SK-N-SH (cell line): ENCODE data around the gene KDM2A. TPM values are rescaled to one million over a fixed set of nuclear protein-coding genes. Genes with fewer than 3 reads are reported as not detected.

Experiments
- CTCF ChIA-PET: fragments of 300-600, 350-600 bp; formaldehyde crosslinking; extraction: SDS; loops from one replicate; lab custom pipeline; 2021; lab: Yijun Ruan, JAX
- POLR2A ChIA-PET: fragments of 350-600 bp; sonication (Branson Sonifier 250); formaldehyde crosslinking; extraction: SDS; loops from one replicate; lab custom pipeline; 2020; ENCODE audit warnings: antibody characterized with exemption, inconsistent platforms; lab: Yijun Ruan, JAX
- DNase-seq: peaks from one replicate; pipeline ENCODE4 v3.0.0; 2012
- H2AFZ ChIP-seq: fragments of 200-600 bp; sonication (generic); 2 replicates; pipeline ENCODE4 v1.8.1; 2016; ENCODE audit warnings: antibody characterized with exemption, mild to moderate bottlenecking, low read depth
- H3F3A ChIP-seq: fragments of 200-600 bp; sonication (generic); replicated peaks from 2 replicates; pipeline ENCODE3; 2016; ENCODE audit warnings: antibody characterized with exemption, mild to moderate bottlenecking; ENCODE audit not compliant: insufficient read depth
- H3K27ac ChIP-seq, 2 experiments: fragments of 200-500 bp in 1 of 2; fragments of 200-600 bp in 1 of 2; sonication (Bioruptor generic) in 1 of 2; sonication (generic), shearing (Covaris generic) in 1 of 2; 2 replicates each; pipeline versions ENCODE4 v1.5.1 to v1.6.1; 2014 to 2016; ENCODE audit warnings: low read depth in 2 of 2, inconsistent platforms in 1 of 2, low read length in 1 of 2, mild to moderate bottlenecking in 1 of 2, mixed read lengths in 1 of 2
- H3K27me3 ChIP-seq: fragments of 200-600 bp; sonication (generic), shearing (Covaris generic); 2 replicates; pipeline ENCODE4 v1.6.1; 2016; ENCODE audit warnings: mixed run types; ENCODE audit not compliant: insufficient read depth
- H3K36me3 ChIP-seq, 2 experiments: fragments of 200-500 bp in 1 of 2; fragments of 200-600 bp in 1 of 2; sonication (Bioruptor generic) in 1 of 2; sonication (generic) in 1 of 2; replicated peaks in 1 of 2; 2 replicates each; pipeline versions ENCODE3 to v1.5.1; 2014 to 2016; ENCODE audit warnings: low read length in 1 of 2, mild to moderate bottlenecking in 1 of 2; ENCODE audit not compliant: insufficient read depth in 2 of 2, control insufficient read depth in 1 of 2
- H3K4me1 ChIP-seq, 2 experiments: fragments of 200-500 bp in 1 of 2; fragments of 200-600 bp in 1 of 2; sonication (Bioruptor generic) in 1 of 2; sonication (generic), shearing (Covaris generic) in 1 of 2; 2 replicates each; pipeline versions ENCODE4 v1.5.1 to v1.6.1; 2014 to 2016; ENCODE audit warnings: low read depth in 1 of 2, low read length in 1 of 2, mixed run types in 1 of 2; ENCODE audit not compliant: insufficient read depth in 2 of 2, control insufficient read depth in 1 of 2
- H3K4me2 ChIP-seq: fragments of 200-600 bp; sonication (generic), shearing (Covaris generic); 2 replicates; pipeline ENCODE4 v1.6.1; 2017; ENCODE audit warnings: mixed run types
- H3K4me3 ChIP-seq, 2 experiments: fragments of 200-500 bp in 1 of 2; fragments of 200-600 bp in 1 of 2; sonication (Bioruptor generic) in 1 of 2; sonication (generic), shearing (Covaris generic) in 1 of 2; 2 replicates each; pipeline versions ENCODE4 v1.5.1 to v1.8.1; 2014 to 2016; ENCODE audit warnings: low read depth in 2 of 2, inconsistent platforms in 1 of 2, low read length in 1 of 2, mild to moderate bottlenecking in 1 of 2, mixed read lengths in 1 of 2, moderate library complexity in 1 of 2
- H3K79me2 ChIP-seq: fragments of 200-600 bp; sonication (generic); 2 replicates; pipeline ENCODE4 v1.8.1; 2017; ENCODE audit warnings: mild to moderate bottlenecking; ENCODE audit not compliant: insufficient read depth
- H3K9ac ChIP-seq: fragments of 200-600 bp; sonication (generic); 2 replicates; pipeline ENCODE4 v1.6.1; 2017; ENCODE audit warnings: mixed run types
- H3K9me2 ChIP-seq: fragments of 200-600 bp; sonication (generic); 2 replicates; pipeline ENCODE4 v1.6.1; 2017; ENCODE audit warnings: mixed run types
- H3K9me3 ChIP-seq: fragments of 200-600 bp; sonication (generic); 2 replicates; pipeline ENCODE4 v1.6.1; 2017; ENCODE audit warnings: mixed run types, mild to moderate bottlenecking, moderate library complexity
- H4K20me1 ChIP-seq: fragments of 200-600 bp; sonication (generic); 2 replicates; pipeline ENCODE4 v1.6.1; 2017; ENCODE audit warnings: mild to moderate bottlenecking, mixed run types; ENCODE audit not compliant: insufficient read depth
- CHD2 ChIP-seq: fragments of 150-350 bp; IDR thresholded peaks from 2 replicates; pipeline ENCODE4 v1.6.1; 2018; ENCODE audit warnings: low read length; ENCODE audit not compliant: partially characterized antibody
- CTCF ChIP-seq: fragments of 200-600 bp; sonication (generic); IDR thresholded peaks from 2 replicates; pipeline ENCODE4 v1.6.1; 2017; ENCODE audit warnings: antibody characterized with exemption, mild to moderate bottlenecking, moderate library complexity
- FOXM1 ChIP-seq: IDR thresholded peaks from 2 replicates; pipeline ENCODE4 v1.4.0; 2012; ENCODE audit warnings: low read depth, mild to moderate bottlenecking
- MEF2A ChIP-seq: IDR thresholded peaks from 2 replicates; pipeline ENCODE4 v1.4.0; 2012; ENCODE audit warnings: low read depth, borderline replicate concordance
- MXI1 ChIP-seq: IDR thresholded peaks from 2 replicates; pipeline ENCODE4 v1.6.1; 2012; ENCODE audit warnings: mild to moderate bottlenecking, low read depth, low read length, improper control_type of control experiment
- NRF1 ChIP-seq: IDR thresholded peaks from 2 replicates; pipeline ENCODE4 v1.6.1; 2012; ENCODE audit warnings: low read depth, mild to moderate bottlenecking, low read length
- PBX3 ChIP-seq: IDR thresholded peaks from 2 replicates; pipeline ENCODE4; 2012
- POLR2AphosphoS5 ChIP-seq: IDR thresholded peaks from 2 replicates; pipeline ENCODE4 v1.6.1; 2012; ENCODE audit warnings: low read depth, low read length
- TCF12 ChIP-seq: IDR thresholded peaks from 2 replicates; pipeline ENCODE4 v1.4.0; 2012
- USF1 ChIP-seq: IDR thresholded peaks from 2 replicates; pipeline ENCODE4 v1.4.0; 2012; ENCODE audit warnings: low read depth, borderline replicate concordance
- USF2 ChIP-seq: fragments of 150-350 bp; IDR thresholded peaks from 2 replicates; pipeline ENCODE4 v1.6.1; 2017; ENCODE audit warnings: antibody characterized with exemption, low read length, low read depth, borderline replicate concordance
- YY1 ChIP-seq: IDR thresholded peaks from 2 replicates; pipeline ENCODE4 v1.4.0; 2012; ENCODE audit warnings: low read depth, mild to moderate bottlenecking
- WGBS: methylation state at CpG from one replicate; pipeline ENCODE4 v1.1.6; 2017; ENCODE audit warnings: low lambda C conversion rate; 5-methylcytosine and 5-hydroxymethylcytosine counted together
- polyA plus RNA-seq, 3 experiments: library from polyadenylated mRNA; depleted of rRNA; stranded (reverse); fragments of >200 nt; gene quantifications; 2 replicates each; pipeline ENCODE4 v1.2.3, GENCODE V29; 2012

Gene KDM2A
- polyA plus RNA-seq, 1 of the 3 experiments (the other 2 are of a cell fraction) = 28.4 TPM

- CTCF ChIA-PET = interaction anchor here (0.8 to 2.0 kb wide), 3 partner anchors 24 to 149 kb away, joined by 3 to 8 read pairs (median 3); no protein-coding TSS in a partner anchor
- peaks cover 31% of the 10 kb centered on the region for H3K79me2 ChIP-seq
- no peak for DNase-seq
- peaks cover 29% of the 10 kb centered on the region for H3F3A ChIP-seq
- no peak overlapping the region for H2AFZ ChIP-seq
- H3K4me1 ChIP-seq = peaks cover 7 to 21% of the 10 kb centered on the region in 2 experiments; a peak in 3 of 4 replicates
- H3K4me2 ChIP-seq = no peak overlapping the region
- no peaks in the 10 kb centered on the region for H3K27me3 ChIP-seq
- POLR2A ChIA-PET = no interaction called here
- H3K4me3 ChIP-seq = no peak overlapping the region
- WGBS = 100% methylated on average over 1 of the region's 1 CpG
- H4K20me1 ChIP-seq = peaks cover 15% of the 10 kb centered on the region
- no peaks in the 10 kb centered on the region for H3K9me2 ChIP-seq
- TF ChIP-seq USF2 = no peak
- TF ChIP-seq POLR2AphosphoS5 = no peak
- TF ChIP-seq USF1 = no peak
- TF ChIP-seq FOXM1 = no peak
- no peak for TF ChIP-seq TCF12
- TF ChIP-seq NRF1 = no peak
- TF ChIP-seq CTCF = no peak
- no peak for TF ChIP-seq YY1
- TF ChIP-seq PBX3 = no peak
- H3K9me3 ChIP-seq = no peaks in the 10 kb centered on the region
- H3K27ac ChIP-seq = no peak overlapping the region
- H3K9ac ChIP-seq = no peak overlapping the region
- peaks cover 0 to 9% of the 10 kb centered on the region in 2 experiments for H3K36me3 ChIP-seq
Measured at GRCh38 chr11:67237574-67237973, 118.5 kb downstream of the KDM2A start.

- Histone ChIP-seq H3K27me3 (no peaks in the 10 kb centered on the region), H3K4me3 (peak overlapping the region; percentile 38 to 52), H3K9ac (peak overlapping the region; percentile 29; the same call in 1 of the 2 replicates), H3K4me1 (peaks cover 7 to 24% of the 10 kb centered on the region in 2 experiments; a peak in 3 of 4 replicates), H3K9me2 (no peaks in the 10 kb centered on the region), H3K4me2 (peak overlapping the region; percentile 74), H3K79me2 (peaks cover 46% of the 10 kb centered on the region), H3K27ac (peak overlapping the region; percentile 64 to 73), H3K9me3 (no peaks in the 10 kb centered on the region), H3K36me3 (peaks cover 7 to 10% of the 10 kb centered on the region in 2 experiments), H3F3A (peaks cover 29% of the 10 kb centered on the region), H2AFZ (no peak overlapping the region), H4K20me1 (peaks cover 24% of the 10 kb centered on the region)
- no peak for DNase-seq
- no peak for TF ChIP-seq MEF2A
- TF ChIP-seq CHD2 = no peak
- TF ChIP-seq PBX3 = peak; percentile 41
- peak; percentile 45; the same call in 1 of the 2 replicates for TF ChIP-seq TCF12
- 0 out of 2 replicates have a peak, but pooled peaks have one; percentile 22 for TF ChIP-seq MXI1
- WGBS = 9% methylated on average over 10 of the region's 10 CpGs
- POLR2A ChIA-PET = interaction anchor here (0.8 to 1.8 kb wide), 6 partner anchors 9 to 163 kb away, joined by 3 to 5 read pairs (median 4); partner anchors contain the start of gene PPP1CA
- CTCF ChIA-PET = interaction anchor here (0.6 to 2.5 kb wide), 12 partner anchors 11 to 158 kb away, joined by 3 to 18 read pairs (median 4); partner anchors contain the start of gene ANKRD13D
Measured at GRCh38 chr11:67238894-67239782, 120.1 kb downstream of the KDM2A start.
